Measurements from ENCODE around the gene SMIM5. TPM values are rescaled to one million over a fixed set of nuclear protein-coding genes. Genes with fewer than 3 reads are reported as not detected.
A peak's percentile ranks its signal among the peaks of the same experiment; 100 is the strongest.

The SMIM5 gene
- polyA plus RNA-seq, 2 donors, result 33.9 to 37.3 TPM

GRCh38 chr17:75654176-75654575 lies 20.9 kb downstream of the SMIM5 start:
- Histone ChIP-seq H3K4me1 (ENCODE audit: control insufficient read depth in 2 of 2, insufficient read depth in 2 of 2, low read length in 1 of 2) (no peaks in the 10 kb centered on the region), H3K36me3 (ENCODE audit: control insufficient read depth in 2 of 2, insufficient read depth in 2 of 2, low read length in 1 of 2) (peaks cover 7 to 13% of the 10 kb centered on the region in 2 donors), H3K9me3 (ENCODE audit: control insufficient read depth in 2 of 2, insufficient read depth in 1 of 2, low read depth in 1 of 2, low read length in 1 of 2) (no peaks in the 10 kb centered on the region), H3K27ac (ENCODE audit: low read depth in 2 of 2, low read length in 1 of 2) (no peak overlapping the region), H3K27me3 (ENCODE audit: control insufficient read depth in 1 of 2, insufficient read depth in 2 of 2, low read length in 2 of 2) (no peaks in the 10 kb centered on the region), H3K4me3 (ENCODE audit: low read depth in 1 of 2, low read length in 2 of 2) (no peak overlapping the region)
- WGBS, 2 donors, result 33 to 49% methylated on average over 2 of the region's 2 CpGs

GRCh38 chr17:75658237-75658636 lies 25.0 kb downstream of the SMIM5 start:
- 75 to 78% methylated on average over 5 of the region's 5 CpGs for WGBS, 2 donors
- H3K36me3 ChIP-seq (ENCODE audit: control insufficient read depth in 2 of 2, insufficient read depth in 2 of 2, low read length in 1 of 2), result peaks cover 18% of the 10 kb centered on the region in 2 donors
- no peaks in the 10 kb centered on the region for H3K9me3 ChIP-seq (ENCODE audit: control insufficient read depth in 2 of 2, insufficient read depth in 1 of 2, low read depth in 1 of 2, low read length in 1 of 2)
- no peak overlapping the region for H3K4me3 ChIP-seq (ENCODE audit: low read depth in 1 of 2, low read length in 2 of 2)
- no peak overlapping the region for H3K27ac ChIP-seq (ENCODE audit: low read depth in 2 of 2, low read length in 1 of 2)
- no peaks in the 10 kb centered on the region for H3K27me3 ChIP-seq (ENCODE audit: control insufficient read depth in 1 of 2, insufficient read depth in 2 of 2, low read length in 2 of 2)
- H3K4me1 ChIP-seq (ENCODE audit: control insufficient read depth in 2 of 2, insufficient read depth in 2 of 2, low read length in 1 of 2), result no peaks in the 10 kb centered on the region

- Histone ChIP-seq H3K9me3 (ENCODE audit: control insufficient read depth in 2 of 2, insufficient read depth in 1 of 2, low read depth in 1 of 2, low read length in 1 of 2) (no peaks in the 10 kb centered on the region), H3K27me3 (ENCODE audit: control insufficient read depth in 1 of 2, insufficient read depth in 2 of 2, low read length in 2 of 2) (no peaks in the 10 kb centered on the region), H3K27ac (ENCODE audit: low read depth in 2 of 2, low read length in 1 of 2) (no peak overlapping the region), H3K4me1 (ENCODE audit: control insufficient read depth in 2 of 2, insufficient read depth in 2 of 2, low read length in 1 of 2) (peaks cover 0 to 5% of the 10 kb centered on the region in 2 donors), H3K36me3 (ENCODE audit: control insufficient read depth in 2 of 2, insufficient read depth in 2 of 2, low read length in 1 of 2) (peaks cover 18% of the 10 kb centered on the region in 2 donors), H3K4me3 (ENCODE audit: low read depth in 1 of 2, low read length in 2 of 2) (no peak overlapping the region)
- 96% methylated on average over 4 of the region's 4 CpGs for WGBS, 2 donors
Observed at GRCh38 chr17:75661531-75661930, 28.3 kb downstream of the SMIM5 start.

- H3K9me3 ChIP-seq (ENCODE audit: control insufficient read depth in 2 of 2, insufficient read depth in 1 of 2, low read depth in 1 of 2, low read length in 1 of 2), result no peaks in the 10 kb centered on the region
- H3K4me1 ChIP-seq (ENCODE audit: control insufficient read depth in 2 of 2, insufficient read depth in 2 of 2, low read length in 1 of 2), result peaks cover 0 to 5% of the 10 kb centered on the region in 2 donors
- 95% methylated on average over 9 of the region's 9 CpGs for WGBS, 2 donors
- H3K27ac ChIP-seq (ENCODE audit: low read depth in 2 of 2, low read length in 1 of 2), result no peak overlapping the region
- H3K4me3 ChIP-seq (ENCODE audit: low read depth in 1 of 2, low read length in 2 of 2), result no peak overlapping the region
- peaks cover 18% of the 10 kb centered on the region in 2 donors for H3K36me3 ChIP-seq (ENCODE audit: control insufficient read depth in 2 of 2, insufficient read depth in 2 of 2, low read length in 1 of 2)
- no peaks in the 10 kb centered on the region for H3K27me3 ChIP-seq (ENCODE audit: control insufficient read depth in 1 of 2, insufficient read depth in 2 of 2, low read length in 2 of 2)
Observed at GRCh38 chr17:75662511-75662910, 29.3 kb downstream of the SMIM5 start.

GRCh38 chr17:75664099-75664549 lies 30.9 kb downstream of the SMIM5 start:
- H3K27ac ChIP-seq (ENCODE audit: low read depth in 2 of 2, low read length in 1 of 2), result no peak overlapping the region
- H3K4me3 ChIP-seq (ENCODE audit: low read depth in 1 of 2, low read length in 2 of 2), result no peak overlapping the region
- no peaks in the 10 kb centered on the region for H3K9me3 ChIP-seq (ENCODE audit: control insufficient read depth in 2 of 2, insufficient read depth in 1 of 2, low read depth in 1 of 2, low read length in 1 of 2)
- H3K36me3 ChIP-seq (ENCODE audit: control insufficient read depth in 2 of 2, insufficient read depth in 2 of 2, low read length in 1 of 2), result peaks cover 15 to 18% of the 10 kb centered on the region in 2 donors
- WGBS, 2 donors, result 80 to 91% methylated on average over 3 of the region's 3 CpGs
- peaks cover 0 to 5% of the 10 kb centered on the region in 2 donors for H3K4me1 ChIP-seq (ENCODE audit: control insufficient read depth in 2 of 2, insufficient read depth in 2 of 2, low read length in 1 of 2)
- no peaks in the 10 kb centered on the region for H3K27me3 ChIP-seq (ENCODE audit: control insufficient read depth in 1 of 2, insufficient read depth in 2 of 2, low read length in 2 of 2)

- H3K4me3 ChIP-seq (ENCODE audit: low read depth in 1 of 2, low read length in 2 of 2), result peak overlapping the region in 1 of 2 donors; percentile 89
Observed at GRCh38 chr17:75665981-75666380, 32.7 kb downstream of the SMIM5 start.

GRCh38 chr17:75666959-75667790 lies 33.9 kb downstream of the SMIM5 start, which contains the start of the genes RECQL5 and SAP30BP:
Gene RECQL5, minus strand, starts transcription at chr17:75667154. Its CDS starts 597 bp downstream, at chr17:75666557.
Gene SAP30BP, plus strand, starts transcription at chr17:75667338. Its CDS starts 35 bp downstream, at chr17:75667373.
- Histone ChIP-seq H3K4me1 (ENCODE audit: control insufficient read depth in 2 of 2, insufficient read depth in 2 of 2, low read length in 1 of 2) (peaks cover 0 to 5% of the 10 kb centered on the region in 2 donors), H3K27me3 (ENCODE audit: control insufficient read depth in 1 of 2, insufficient read depth in 2 of 2, low read length in 2 of 2) (no peaks in the 10 kb centered on the region), H3K27ac (ENCODE audit: low read depth in 2 of 2, low read length in 1 of 2) (peak within 1 kb of the TSS; percentile 85 to 98), H3K9me3 (ENCODE audit: control insufficient read depth in 2 of 2, insufficient read depth in 1 of 2, low read depth in 1 of 2, low read length in 1 of 2) (no peaks in the 10 kb centered on the region), H3K36me3 (ENCODE audit: control insufficient read depth in 2 of 2, insufficient read depth in 2 of 2, low read length in 1 of 2) (peaks cover 8 to 11% of the 10 kb centered on the region in 2 donors), H3K4me3 (ENCODE audit: low read depth in 1 of 2, low read length in 2 of 2) (peak within 1 kb of the TSS; percentile 85 to 89)
- 0 to 1% methylated on average over 55 of the region's 55 CpGs for WGBS, 2 donors

More at GRCh38 chr17:75665981-75666380, 32.7 kb downstream of the SMIM5 start:
- H3K36me3 ChIP-seq (ENCODE audit: control insufficient read depth in 2 of 2, insufficient read depth in 2 of 2, low read length in 1 of 2), result peaks cover 11 to 18% of the 10 kb centered on the region in 2 donors
- H3K27ac ChIP-seq (ENCODE audit: low read depth in 2 of 2, low read length in 1 of 2), result no peak overlapping the region
- H3K27me3 ChIP-seq (ENCODE audit: control insufficient read depth in 1 of 2, insufficient read depth in 2 of 2, low read length in 2 of 2), result no peaks in the 10 kb centered on the region
- peaks cover 0 to 5% of the 10 kb centered on the region in 2 donors for H3K4me1 ChIP-seq (ENCODE audit: control insufficient read depth in 2 of 2, insufficient read depth in 2 of 2, low read length in 1 of 2)
- H3K9me3 ChIP-seq (ENCODE audit: control insufficient read depth in 2 of 2, insufficient read depth in 1 of 2, low read depth in 1 of 2, low read length in 1 of 2), result no peaks in the 10 kb centered on the region
- 78 to 81% methylated on average over 10 of the region's 10 CpGs for WGBS, 2 donors

GRCh38 chr17:75667825-75668224 lies 34.6 kb downstream of the SMIM5 start:
- peak overlapping the region; percentile 85 to 98 for H3K27ac ChIP-seq (ENCODE audit: low read depth in 2 of 2, low read length in 1 of 2)
- H3K36me3 ChIP-seq (ENCODE audit: control insufficient read depth in 2 of 2, insufficient read depth in 2 of 2, low read length in 1 of 2), result peaks cover 2 to 5% of the 10 kb centered on the region in 2 donors
- no peaks in the 10 kb centered on the region for H3K27me3 ChIP-seq (ENCODE audit: control insufficient read depth in 1 of 2, insufficient read depth in 2 of 2, low read length in 2 of 2)
- H3K4me3 ChIP-seq (ENCODE audit: low read depth in 1 of 2, low read length in 2 of 2), result peak overlapping the region; percentile 85 to 89
- H3K9me3 ChIP-seq (ENCODE audit: control insufficient read depth in 2 of 2, insufficient read depth in 1 of 2, low read depth in 1 of 2, low read length in 1 of 2), result no peaks in the 10 kb centered on the region
- H3K4me1 ChIP-seq (ENCODE audit: control insufficient read depth in 2 of 2, insufficient read depth in 2 of 2, low read length in 1 of 2), result peaks cover 0 to 5% of the 10 kb centered on the region in 2 donors
- 6 to 8% methylated on average over 4 of the region's 4 CpGs for WGBS, 2 donors

GRCh38 chr17:75668489-75668888 lies 35.3 kb downstream of the SMIM5 start:
- Histone ChIP-seq H3K27me3 (ENCODE audit: control insufficient read depth in 1 of 2, insufficient read depth in 2 of 2, low read length in 2 of 2) (no peaks in the 10 kb centered on the region), H3K4me3 (ENCODE audit: low read depth in 1 of 2, low read length in 2 of 2) (peak overlapping the region in 1 of 2 donors; percentile 89), H3K4me1 (ENCODE audit: control insufficient read depth in 2 of 2, insufficient read depth in 2 of 2, low read length in 1 of 2) (peaks cover 0 to 5% of the 10 kb centered on the region in 2 donors), H3K9me3 (ENCODE audit: control insufficient read depth in 2 of 2, insufficient read depth in 1 of 2, low read depth in 1 of 2, low read length in 1 of 2) (no peaks in the 10 kb centered on the region), H3K27ac (ENCODE audit: low read depth in 2 of 2, low read length in 1 of 2) (no peak overlapping the region), H3K36me3 (ENCODE audit: control insufficient read depth in 2 of 2, insufficient read depth in 2 of 2, low read length in 1 of 2) (peaks cover 5 to 7% of the 10 kb centered on the region in 2 donors)
- 65% methylated on average over 4 of the region's 4 CpGs for WGBS, 2 donors
